HL-60 (cell line): ENCODE measurements around the gene ETFA.

Experiments
- DNase-seq, 2 experiments: peaks; one replicate each; pipeline ENCODE4 v3.0.0-alpha.2; 2010 to 2020; ENCODE audit warnings: low read depth in 1 of 2, low spot score in 1 of 2
- H3K27ac ChIP-seq: fragments of 250-450 bp; sonication (Bioruptor Pico); replicated peaks from 2 replicates; pipeline ENCODE4 v1.5.1; 2020; ENCODE audit warnings: mild to moderate bottlenecking, moderate library complexity
- H3K27me3 ChIP-seq: fragments of 250-450 bp; sonication (Bioruptor Pico); 2 replicates; pipeline ENCODE4 v1.5.1; 2021; ENCODE audit warnings: mild to moderate bottlenecking, moderate library complexity; ENCODE audit not compliant: insufficient read depth, poor library complexity, severe bottlenecking
- H3K4me3 ChIP-seq: replicated peaks from 2 replicates; pipeline ENCODE4 v1.5.1; 2011; ENCODE audit warnings: mild to moderate bottlenecking, control low read depth, low read length; ENCODE audit not compliant: insufficient read depth
- GABPA ChIP-seq: IDR thresholded peaks from 2 replicates; pipeline ENCODE4 v1.6.1; 2012; ENCODE audit warnings: low read depth
- POLR2AphosphoS5 ChIP-seq: IDR thresholded peaks from 2 replicates; pipeline ENCODE4 v1.6.1; 2012; ENCODE audit warnings: low read depth
- REST ChIP-seq: IDR thresholded peaks from 2 replicates; pipeline ENCODE4 v1.6.1; 2012; ENCODE audit warnings: low read depth; ENCODE audit not compliant: insufficient replicate concordance
- SPI1 ChIP-seq: IDR thresholded peaks from 2 replicates; pipeline ENCODE4 v1.6.1; 2012; ENCODE audit warnings: low read depth, mild to moderate bottlenecking, borderline replicate concordance
- TF ChIP-seq, protein P1 (sequence below): IDR thresholded peaks from one replicate; pipeline ENCODE4 v1.5.1; 2011; ENCODE audit warnings: low read length, control low read depth, inconsistent platforms; ENCODE audit not compliant: insufficient read depth

ETFA gene

GRCh38 chr15:76190070-76190564 lies 121.2 kb downstream of the ETFA start:
- TF ChIP-seq SPI1 (no peak), GABPA (no peak), REST (no peak), POLR2AphosphoS5 (no peak)
- TF ChIP-seq, protein P1, sequence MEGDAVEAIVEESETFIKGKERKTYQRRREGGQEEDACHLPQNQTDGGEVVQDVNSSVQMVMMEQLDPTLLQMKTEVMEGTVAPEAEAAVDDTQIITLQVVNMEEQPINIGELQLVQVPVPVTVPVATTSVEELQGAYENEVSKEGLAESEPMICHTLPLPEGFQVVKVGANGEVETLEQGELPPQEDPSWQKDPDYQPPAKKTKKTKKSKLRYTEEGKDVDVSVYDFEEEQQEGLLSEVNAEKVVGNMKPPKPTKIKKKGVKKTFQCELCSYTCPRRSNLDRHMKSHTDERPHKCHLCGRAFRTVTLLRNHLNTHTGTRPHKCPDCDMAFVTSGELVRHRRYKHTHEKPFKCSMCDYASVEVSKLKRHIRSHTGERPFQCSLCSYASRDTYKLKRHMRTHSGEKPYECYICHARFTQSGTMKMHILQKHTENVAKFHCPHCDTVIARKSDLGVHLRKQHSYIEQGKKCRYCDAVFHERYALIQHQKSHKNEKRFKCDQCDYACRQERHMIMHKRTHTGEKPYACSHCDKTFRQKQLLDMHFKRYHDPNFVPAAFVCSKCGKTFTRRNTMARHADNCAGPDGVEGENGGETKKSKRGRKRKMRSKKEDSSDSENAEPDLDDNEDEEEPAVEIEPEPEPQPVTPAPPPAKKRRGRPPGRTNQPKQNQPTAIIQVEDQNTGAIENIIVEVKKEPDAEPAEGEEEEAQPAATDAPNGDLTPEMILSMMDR = no peak
- no peak overlapping the region for H3K27ac ChIP-seq
- no peak overlapping the region for H3K4me3 ChIP-seq
- no peaks in the 10 kb centered on the region for H3K27me3 ChIP-seq
- peak; percentile 14 to 27 for DNase-seq

GRCh38 chr15:76189106-76189505 lies 122.2 kb downstream of the ETFA start:
- no peak overlapping the region for H3K27ac ChIP-seq
- TF ChIP-seq, protein P1 = no peak
- TF ChIP-seq SPI1 (no peak), POLR2AphosphoS5 (no peak), GABPA (no peak)
- no peak for DNase-seq
- H3K4me3 ChIP-seq = no peak overlapping the region
- H3K27me3 ChIP-seq = no peaks in the 10 kb centered on the region

DNA sequence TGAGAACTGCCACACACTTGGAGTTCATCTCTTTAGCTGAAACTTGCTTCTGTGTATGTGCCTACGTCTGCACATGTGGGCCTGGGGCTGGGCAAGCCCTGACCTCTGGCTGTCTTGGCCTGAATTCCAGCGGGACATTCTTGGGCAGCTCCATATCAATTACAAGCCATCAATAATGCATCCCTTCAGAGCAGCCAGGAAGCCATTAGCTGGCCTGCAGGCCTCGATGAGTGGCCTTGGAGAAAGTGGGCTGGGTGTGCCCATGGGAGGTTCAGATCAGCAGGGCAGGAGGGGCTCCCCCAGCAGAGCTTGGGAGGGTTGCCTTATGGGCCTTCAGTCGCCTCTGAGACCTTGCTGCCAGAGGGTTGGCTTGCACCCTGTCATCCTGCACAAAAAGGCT lies 124.1 kb downstream of the ETFA start:
- DNase-seq = no peak
- no peak overlapping the region for H3K27ac ChIP-seq
- no peak for TF ChIP-seq POLR2AphosphoS5
- TF ChIP-seq, protein P1 = no peak
- no peak for TF ChIP-seq REST
- no peak for TF ChIP-seq SPI1
- TF ChIP-seq GABPA = no peak
- H3K4me3 ChIP-seq = no peak overlapping the region
- H3K27me3 ChIP-seq = no peaks in the 10 kb centered on the region

DNA sequence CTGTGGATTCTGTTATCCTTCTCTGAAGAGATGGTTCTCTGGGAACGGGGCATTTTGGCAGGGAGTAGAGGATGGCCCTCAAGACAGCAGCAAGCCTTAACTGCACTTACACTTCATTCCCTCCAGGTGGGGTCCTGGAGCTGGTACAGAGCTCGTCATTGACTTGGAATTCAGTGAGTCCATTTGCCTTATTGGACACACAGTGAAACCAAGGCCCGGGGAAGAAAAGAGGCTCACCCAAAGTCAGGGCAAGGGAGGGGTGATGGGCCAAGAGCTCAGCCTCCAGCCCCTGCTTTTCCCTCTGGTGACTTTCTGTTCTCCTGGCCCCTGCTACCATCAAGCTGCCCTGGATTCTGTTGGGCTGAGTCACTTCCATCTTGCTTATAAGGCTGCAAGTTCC lies 125.6 kb downstream of the ETFA start:
- Histone ChIP-seq H3K4me3 (no peak overlapping the region), H3K27me3 (no peaks in the 10 kb centered on the region), H3K27ac (no peak overlapping the region)
- DNase-seq = peak in 1 of 2 experiments; percentile 45
- TF ChIP-seq REST = no peak
- TF ChIP-seq, protein P1 = peak; percentile 46
